HEK293 (cell line): Measurements from ENCODE around the gene WDTC1.

Experiments used
- CTCF ChIA-PET: fragments of 350-600 bp; formaldehyde crosslinking; extraction: SDS; loops from one replicate; lab custom pipeline; 2021; ENCODE audit warnings: antibody characterized with exemption; lab: Yijun Ruan, JAX
- POLR2A ChIA-PET: fragments of 300-600 bp; formaldehyde crosslinking; extraction: SDS; loops from one replicate; lab custom pipeline; 2020; ENCODE audit warnings: antibody characterized with exemption, inconsistent platforms; lab: Yijun Ruan, JAX
- H3K27ac ChIP-seq: fragments of 200-500 bp; sonication (Bioruptor generic); 2 replicates; pipeline ENCODE4 v1.5.1; 2014; ENCODE audit warnings: low read depth, low read length, control low read depth, inconsistent platforms; ENCODE audit errors: extremely low read depth
- H3K36me3 ChIP-seq, 2 experiments: fragments of 200-500 bp in 1 of 2; sonication (Bioruptor generic) in 1 of 2; 1 replicate in 1 of 2; 2 replicates in 1 of 2; pipeline ENCODE4 v1.5.1; 2014 to 2017; ENCODE audit warnings: inconsistent platforms in 2 of 2, low read length in 2 of 2; ENCODE audit not compliant: control insufficient read depth in 2 of 2, insufficient read depth in 1 of 2
- H3K4me1 ChIP-seq: fragments of 200-500 bp; sonication (Bioruptor generic); 2 replicates; pipeline ENCODE4 v1.5.1; 2014; ENCODE audit warnings: mild to moderate bottlenecking, low read length, inconsistent platforms; ENCODE audit not compliant: control insufficient read depth, insufficient read depth
- H3K4me3 ChIP-seq: 2 replicates; pipeline ENCODE4 v1.5.1; 2011; ENCODE audit warnings: low read depth, mild to moderate bottlenecking, control low read depth, low read length, moderate library complexity
- H3K9me3 ChIP-seq: fragments of 200-500 bp; sonication (Bioruptor generic); 2 replicates; pipeline ENCODE4 v1.5.1; 2014; ENCODE audit warnings: low read depth, low read length, inconsistent platforms; ENCODE audit not compliant: control insufficient read depth, insufficient read depth
- FEZF1 ChIP-seq: fragments of 450-650 bp; formaldehyde crosslinking; IDR thresholded peaks from 2 replicates; pipeline ENCODE4 v1.5.1; 2016; ENCODE audit warnings: missing biosample characterization, missing genetic modification characterization
- GLIS2 ChIP-seq: fragments of 450-650 bp; formaldehyde crosslinking; IDR thresholded peaks from 2 replicates; pipeline ENCODE4 v1.5.1; 2016; ENCODE audit warnings: missing biosample characterization, missing genetic modification characterization
- KLF1 ChIP-seq: fragments of 450-650 bp; formaldehyde crosslinking; IDR thresholded peaks from 2 replicates; pipeline ENCODE4 v1.5.1; 2016; ENCODE audit warnings: missing biosample characterization, missing genetic modification characterization
- OSR2 ChIP-seq: fragments of 450-650 bp; formaldehyde crosslinking; IDR thresholded peaks from 2 replicates; pipeline ENCODE4 v1.5.1; 2016; ENCODE audit warnings: missing biosample characterization, missing genetic modification characterization
- ZEB2 ChIP-seq: fragments of 450-650 bp; formaldehyde crosslinking; IDR thresholded peaks from 2 replicates; pipeline ENCODE4 v1.5.1; 2016; ENCODE audit warnings: missing biosample characterization, missing genetic modification characterization
- ZNF114 ChIP-seq: fragments of 450-650 bp; formaldehyde crosslinking; IDR thresholded peaks from 2 replicates; pipeline ENCODE4 v1.5.0; 2017; ENCODE audit warnings: missing biosample characterization, missing genetic modification characterization
- ZNF2 ChIP-seq: fragments of 450-650 bp; formaldehyde crosslinking; IDR thresholded peaks from 2 replicates; pipeline ENCODE4 v1.5.1; 2016; ENCODE audit warnings: missing biosample characterization, missing genetic modification characterization
- ZNF501 ChIP-seq: fragments of 450-650 bp; formaldehyde crosslinking; IDR thresholded peaks from 2 replicates; pipeline ENCODE4 v1.5.1; 2016; ENCODE audit warnings: missing biosample characterization, missing genetic modification characterization
- ZNF514 ChIP-seq: fragments of 450-650 bp; formaldehyde crosslinking; IDR thresholded peaks from 2 replicates; pipeline ENCODE4 v1.5.1; 2016; ENCODE audit warnings: missing biosample characterization, missing genetic modification characterization
- ZNF521 ChIP-seq: fragments of 450-650 bp; formaldehyde crosslinking; IDR thresholded peaks from 2 replicates; pipeline ENCODE4 v1.5.1; 2017; ENCODE audit warnings: missing biosample characterization, mild to moderate bottlenecking, missing genetic modification characterization
- ZNF658 ChIP-seq: fragments of 450-650 bp; formaldehyde crosslinking; IDR thresholded peaks from 2 replicates; pipeline ENCODE4; 2016; ENCODE audit warnings: missing biosample characterization, missing genetic modification characterization
- ZNF837 ChIP-seq: fragments of 450-650 bp; formaldehyde crosslinking; IDR thresholded peaks from 2 replicates; pipeline ENCODE4 v1.5.1; 2016; ENCODE audit warnings: missing biosample characterization, missing genetic modification characterization
- TF ChIP-seq, protein P1 (sequence below): fragments of 450-650 bp; formaldehyde crosslinking; IDR thresholded peaks from 2 replicates; pipeline ENCODE4 v1.5.1; 2016; ENCODE audit warnings: missing biosample characterization, missing genetic modification characterization, borderline replicate concordance
- TF ChIP-seq, protein P2 (sequence below): fragments of 450-650 bp; formaldehyde crosslinking; conservative IDR thresholded peaks from 2 replicates; pipeline ENCODE4 v1.5.1; 2016; ENCODE audit warnings: low read depth, missing biosample characterization, missing genetic modification characterization
- TF ChIP-seq, protein P3 (sequence below): fragments of 450-650 bp; IDR thresholded peaks from 2 replicates; pipeline ENCODE4 v1.5.1; 2018; ENCODE audit warnings: missing biosample characterization, missing genetic modification characterization
- TF ChIP-seq, protein P4 (sequence below): fragments of 450-650 bp; formaldehyde crosslinking; IDR thresholded peaks from 2 replicates; pipeline ENCODE4 v1.5.1; 2016; ENCODE audit warnings: missing biosample characterization, missing genetic modification characterization

The WDTC1 gene

DNA sequence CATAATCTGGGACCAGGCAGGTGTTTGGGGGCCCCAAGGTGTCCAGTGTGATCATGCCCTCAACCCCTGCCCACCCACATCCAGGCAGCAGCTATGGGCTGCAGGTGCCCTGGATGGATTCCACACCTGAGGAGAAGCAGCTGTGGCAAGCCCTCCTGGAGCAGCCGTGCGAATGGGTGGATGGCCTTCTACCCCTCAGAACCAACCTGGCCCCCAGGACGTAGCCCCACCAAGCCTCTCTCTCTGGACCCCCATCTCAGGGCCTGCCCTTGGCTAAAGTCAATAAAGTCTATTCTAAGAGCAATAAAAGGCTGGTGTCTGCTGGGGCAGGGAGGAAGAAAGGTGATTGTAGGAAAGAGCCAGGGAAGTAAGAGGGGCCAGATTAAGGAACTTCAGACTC, 119.2 kb downstream of the WDTC1 start:
- H3K27ac ChIP-seq, result no peak overlapping the region
- TF ChIP-seq ZEB2, result no peak
- TF ChIP-seq ZNF114 (tag by site-specific recombination), result no peak
- no peak for TF ChIP-seq OSR2 (tag by site-specific recombination)
- TF ChIP-seq, protein P1, sequence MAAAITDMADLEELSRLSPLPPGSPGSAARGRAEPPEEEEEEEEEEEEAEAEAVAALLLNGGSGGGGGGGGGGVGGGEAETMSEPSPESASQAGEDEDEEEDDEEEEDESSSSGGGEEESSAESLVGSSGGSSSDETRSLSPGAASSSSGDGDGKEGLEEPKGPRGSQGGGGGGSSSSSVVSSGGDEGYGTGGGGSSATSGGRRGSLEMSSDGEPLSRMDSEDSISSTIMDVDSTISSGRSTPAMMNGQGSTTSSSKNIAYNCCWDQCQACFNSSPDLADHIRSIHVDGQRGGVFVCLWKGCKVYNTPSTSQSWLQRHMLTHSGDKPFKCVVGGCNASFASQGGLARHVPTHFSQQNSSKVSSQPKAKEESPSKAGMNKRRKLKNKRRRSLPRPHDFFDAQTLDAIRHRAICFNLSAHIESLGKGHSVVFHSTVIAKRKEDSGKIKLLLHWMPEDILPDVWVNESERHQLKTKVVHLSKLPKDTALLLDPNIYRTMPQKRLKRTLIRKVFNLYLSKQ (tag by site-specific recombination), result no peak
- no peak for TF ChIP-seq ZNF2
- no peak for TF ChIP-seq ZNF501 (tag by site-specific recombination)
- TF ChIP-seq KLF1, result no peak
- TF ChIP-seq, protein P2, sequence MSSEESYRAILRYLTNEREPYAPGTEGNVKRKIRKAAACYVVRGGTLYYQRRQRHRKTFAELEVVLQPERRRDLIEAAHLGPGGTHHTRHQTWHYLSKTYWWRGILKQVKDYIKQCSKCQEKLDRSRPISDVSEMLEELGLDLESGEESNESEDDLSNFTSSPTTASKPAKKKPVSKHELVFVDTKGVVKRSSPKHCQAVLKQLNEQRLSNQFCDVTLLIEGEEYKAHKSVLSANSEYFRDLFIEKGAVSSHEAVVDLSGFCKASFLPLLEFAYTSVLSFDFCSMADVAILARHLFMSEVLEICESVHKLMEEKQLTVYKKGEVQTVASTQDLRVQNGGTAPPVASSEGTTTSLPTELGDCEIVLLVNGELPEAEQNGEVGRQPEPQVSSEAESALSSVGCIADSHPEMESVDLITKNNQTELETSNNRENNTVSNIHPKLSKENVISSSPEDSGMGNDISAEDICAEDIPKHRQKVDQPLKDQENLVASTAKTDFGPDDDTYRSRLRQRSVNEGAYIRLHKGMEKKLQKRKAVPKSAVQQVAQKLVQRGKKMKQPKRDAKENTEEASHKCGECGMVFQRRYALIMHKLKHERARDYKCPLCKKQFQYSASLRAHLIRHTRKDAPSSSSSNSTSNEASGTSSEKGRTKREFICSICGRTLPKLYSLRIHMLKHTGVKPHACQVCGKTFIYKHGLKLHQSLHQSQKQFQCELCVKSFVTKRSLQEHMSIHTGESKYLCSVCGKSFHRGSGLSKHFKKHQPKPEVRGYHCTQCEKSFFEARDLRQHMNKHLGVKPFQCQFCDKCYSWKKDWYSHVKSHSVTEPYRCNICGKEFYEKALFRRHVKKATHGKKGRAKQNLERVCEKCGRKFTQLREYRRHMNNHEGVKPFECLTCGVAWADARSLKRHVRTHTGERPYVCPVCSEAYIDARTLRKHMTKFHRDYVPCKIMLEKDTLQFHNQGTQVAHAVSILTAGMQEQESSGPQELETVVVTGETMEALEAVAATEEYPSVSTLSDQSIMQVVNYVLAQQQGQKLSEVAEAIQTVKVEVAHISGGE (tag by site-specific recombination), result no peak
- TF ChIP-seq ZNF658 (tag by site-specific recombination), result no peak
- TF ChIP-seq FEZF1 (tag by site-specific recombination), result no peak
- no peak for TF ChIP-seq GLIS2 (tag by site-specific recombination)
- TF ChIP-seq, all 188 proteins: peak for 0
- peaks cover 0 to 37% of the 10 kb centered on the region in 2 experiments; a peak in 1 of 3 replicates for H3K36me3 ChIP-seq
- no peaks in the 10 kb centered on the region for H3K9me3 ChIP-seq
- H3K4me1 ChIP-seq, result peaks cover 4% of the 10 kb centered on the region
- POLR2A ChIA-PET, result interaction anchor here (0.6 to 1.7 kb wide), 2 partner anchors 12 to 279 kb away, joined by 3 to 8 read pairs; no protein-coding TSS in a partner anchor
- CTCF ChIA-PET, result interaction anchor here (0.6 to 7.8 kb wide), 7 partner anchors 9 to 219 kb away, joined by 3 to 84 read pairs (median 4); partner anchors contain the start of gene MAP3K6
- no peak overlapping the region for H3K4me3 ChIP-seq

DNA sequence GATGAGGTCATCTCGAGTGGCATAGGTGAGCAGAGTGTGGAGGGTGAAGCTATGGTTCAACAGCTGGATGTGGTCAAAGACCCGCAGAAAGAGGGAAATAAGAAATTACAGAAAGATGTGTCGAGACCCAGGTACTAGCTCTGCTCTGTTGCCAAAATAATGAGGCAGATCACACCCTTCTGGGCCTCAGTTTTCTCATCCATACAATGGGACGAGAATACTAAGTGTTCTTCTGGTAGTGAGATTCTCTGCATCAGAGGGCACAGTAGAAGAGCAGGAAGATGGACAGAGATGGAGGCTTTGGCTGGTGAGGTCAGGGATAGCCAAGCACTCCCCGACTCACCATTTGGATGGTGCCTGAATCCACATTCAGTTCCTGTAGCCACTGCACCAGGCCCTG, 121.3 kb downstream of the WDTC1 start:
- POLR2A ChIA-PET, result interaction anchor here (4.4 kb wide), 1 partner anchor 11 kb away, joined by 23 read pairs; the partner anchor contains the start of gene MAP3K6
- no peaks in the 10 kb centered on the region for H3K9me3 ChIP-seq
- H3K27ac ChIP-seq, result no peak overlapping the region
- no peaks in the 10 kb centered on the region for H3K4me1 ChIP-seq
- no peak for TF ChIP-seq ZNF521 (tag by site-specific recombination)
- TF ChIP-seq, protein P3, sequence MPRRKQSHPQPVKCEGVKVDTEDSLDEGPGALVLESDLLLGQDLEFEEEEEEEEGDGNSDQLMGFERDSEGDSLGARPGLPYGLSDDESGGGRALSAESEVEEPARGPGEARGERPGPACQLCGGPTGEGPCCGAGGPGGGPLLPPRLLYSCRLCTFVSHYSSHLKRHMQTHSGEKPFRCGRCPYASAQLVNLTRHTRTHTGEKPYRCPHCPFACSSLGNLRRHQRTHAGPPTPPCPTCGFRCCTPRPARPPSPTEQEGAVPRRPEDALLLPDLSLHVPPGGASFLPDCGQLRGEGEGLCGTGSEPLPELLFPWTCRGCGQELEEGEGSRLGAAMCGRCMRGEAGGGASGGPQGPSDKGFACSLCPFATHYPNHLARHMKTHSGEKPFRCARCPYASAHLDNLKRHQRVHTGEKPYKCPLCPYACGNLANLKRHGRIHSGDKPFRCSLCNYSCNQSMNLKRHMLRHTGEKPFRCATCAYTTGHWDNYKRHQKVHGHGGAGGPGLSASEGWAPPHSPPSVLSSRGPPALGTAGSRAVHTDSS (tag by site-specific recombination), result no peak
- TF ChIP-seq, protein P4, sequence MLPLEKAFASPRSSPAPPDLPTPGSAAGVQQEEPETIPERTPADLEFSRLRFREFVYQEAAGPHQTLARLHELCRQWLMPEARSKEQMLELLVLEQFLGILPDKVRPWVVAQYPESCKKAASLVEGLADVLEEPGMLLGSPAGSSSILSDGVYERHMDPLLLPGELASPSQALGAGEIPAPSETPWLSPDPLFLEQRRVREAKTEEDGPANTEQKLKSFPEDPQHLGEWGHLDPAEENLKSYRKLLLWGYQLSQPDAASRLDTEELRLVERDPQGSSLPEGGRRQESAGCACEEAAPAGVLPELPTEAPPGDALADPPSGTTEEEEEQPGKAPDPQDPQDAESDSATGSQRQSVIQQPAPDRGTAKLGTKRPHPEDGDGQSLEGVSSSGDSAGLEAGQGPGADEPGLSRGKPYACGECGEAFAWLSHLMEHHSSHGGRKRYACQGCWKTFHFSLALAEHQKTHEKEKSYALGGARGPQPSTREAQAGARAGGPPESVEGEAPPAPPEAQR (tag by site-specific recombination), result no peak
- TF ChIP-seq ZNF514, result no peak
- no peak for TF ChIP-seq ZNF837 (tag by site-specific recombination)
- CTCF ChIA-PET, result interaction anchor here (0.6 to 7.8 kb wide), 12 partner anchors 10 to 741 kb away, joined by 3 to 84 read pairs (median 5); partner anchors contain the start of gene MAP3K6
- H3K4me3 ChIP-seq, result no peak overlapping the region
- H3K36me3 ChIP-seq, result peaks cover 0 to 38% of the 10 kb centered on the region in 2 experiments; a peak in 1 of 3 replicates
